Sigmoid colon (tissue), 4 donors: ENCODE results near the gene ARHGAP1.

ENCODE experiments used
- CTCF ChIP-seq, 4 experiments: fragments of 450-650 bp in 3 of 4; fragments of 200-600 bp in 1 of 4; IDR thresholded peaks; one replicate each; pipeline ENCODE4 v1.5.1; 2016 to 2019; ENCODE audit warnings: antibody characterized with exemption in 4 of 4, mild to moderate bottlenecking in 3 of 4, moderate library complexity in 2 of 4
- POLR2AphosphoS5 ChIP-seq, 4 donors: sonication (generic); formaldehyde crosslinking; IDR thresholded peaks; one replicate each; pipeline ENCODE4 v1.6.1; 2017; ENCODE audit warnings: antibody characterized with exemption in 4 of 4

- TF ChIP-seq CTCF (IDR thresholded peaks at IDR 0.05) (no peak), POLR2AphosphoS5 (IDR thresholded peaks at IDR 0.05) (no peak)
Measured at GRCh38 chr11:46635557-46636139, 64.8 kb downstream of the ARHGAP1 start.
